Activated B cell treated with CpG ODN at 0.5 μM for 24 hours (primary cell): Measurements from ENCODE around the gene NFIB. TPM values are rescaled to one million over a fixed set of nuclear protein-coding genes. Genes with fewer than 3 reads are reported as not detected.

ENCODE experiments used
- ATAC-seq: fragments of 200-7000 bp; cut with Tn5 transposase; one replicate; pipeline ENCODE4 v1.10.0; 2021; ENCODE audit warnings: low read depth, mild to moderate bottlenecking, moderate library complexity
- CTCF ChIA-PET: fragments of 350-600 bp; sonication (Branson Sonifier 250); formaldehyde crosslinking; loops from one replicate; lab custom pipeline; 2021; ENCODE audit warnings: antibody characterized with exemption; lab: Charles Lee
- POLR2A ChIA-PET: fragments of 350-600 bp; sonication (Branson Sonifier 250); formaldehyde crosslinking; loops from one replicate; lab custom pipeline; 2021; ENCODE audit warnings: antibody characterized with exemption; lab: Charles Lee
- DNase-seq: peaks from one replicate; pipeline ENCODE4 v3.0.0; 2022
- H3K27ac Mint-ChIP-seq: one replicate; pipeline ENCODE4 v1.8.0; 2020; ENCODE audit warnings: mixed read lengths
- H3K27me3 Mint-ChIP-seq: one replicate; pipeline ENCODE4 v1.8.0; 2021; ENCODE audit warnings: mixed read lengths
- H3K36me3 Mint-ChIP-seq: one replicate; pipeline ENCODE4 v1.8.0; 2021; ENCODE audit warnings: low read depth, mixed read lengths
- H3K4me1 Mint-ChIP-seq: one replicate; pipeline ENCODE4 v1.8.0; 2021; ENCODE audit warnings: mixed read lengths
- H3K4me3 Mint-ChIP-seq: one replicate; pipeline ENCODE4 v1.8.0; 2020; ENCODE audit warnings: mild to moderate bottlenecking, mixed read lengths
- H3K9me3 Mint-ChIP-seq: one replicate; pipeline ENCODE4 v1.8.0; 2020; ENCODE audit warnings: mixed read lengths
- CTCF ChIP-seq: fragments of 200-600 bp; IDR thresholded peaks from one replicate; pipeline ENCODE4 v1.8.0; 2022; ENCODE audit warnings: antibody characterized with exemption, mild to moderate bottlenecking
- intact Hi-C: fragments of 100-400 bp; cut with micrococcal nuclease; formaldehyde crosslinking; loops from one replicate; pipeline ENCODE4 v1.15.1; 2024
- total RNA-seq: library from RNA; stranded (reverse); gene quantifications from 2 replicates; pipeline ENCODE4 v1.2.3, GENCODE V29; 2022

Gene NFIB
- total RNA-seq, 1 donor from 2014 or later, result not detected

- Mint-ChIP-seq H3K4me1 (no peaks in the 10 kb centered on the region), H3K36me3 (no peaks in the 10 kb centered on the region), H3K27ac (no peak overlapping the region), H3K9me3 (no peaks in the 10 kb centered on the region), H3K27me3 (no peaks in the 10 kb centered on the region), H3K4me3 (no peak overlapping the region)
- no peak for TF ChIP-seq CTCF
- CTCF ChIA-PET, result no interaction called here
- intact Hi-C loops, result no loop called here
- no peak for DNase-seq
- no peak for ATAC-seq
- POLR2A ChIA-PET, result no interaction called here
These were observed 101.1 kb downstream of the NFIB start for GRCh38 chr9:14212697-14213420.

- intact Hi-C loops, result no loop called here
- H3K27ac Mint-ChIP-seq, result no peak overlapping the region
- ChIA-PET POLR2A (no interaction called here), CTCF (no interaction called here)
- H3K36me3 Mint-ChIP-seq, result no peaks in the 10 kb centered on the region
- H3K4me1 Mint-ChIP-seq, result no peaks in the 10 kb centered on the region
- TF ChIP-seq CTCF, result no peak
- H3K9me3 Mint-ChIP-seq, result no peaks in the 10 kb centered on the region
- H3K4me3 Mint-ChIP-seq, result no peak overlapping the region
- DNase-seq (no peak), ATAC-seq (no peak)
- H3K27me3 Mint-ChIP-seq, result no peaks in the 10 kb centered on the region
These were observed 101.9 kb downstream of the NFIB start for GRCh38 chr9:14212077-14212476.

GRCh38 chr9:14211564-14211963 is 102.4 kb downstream of the NFIB start:
- Mint-ChIP-seq H3K27ac (no peak overlapping the region), H3K9me3 (no peaks in the 10 kb centered on the region), H3K27me3 (no peaks in the 10 kb centered on the region), H3K4me1 (no peaks in the 10 kb centered on the region), H3K36me3 (no peaks in the 10 kb centered on the region), H3K4me3 (no peak overlapping the region)
- ChIA-PET CTCF (no interaction called here), POLR2A (no interaction called here)
- intact Hi-C loops, result no loop called here
- no peak for TF ChIP-seq CTCF
- ATAC-seq, result no peak
- no peak for DNase-seq

GRCh38 chr9:14210428-14210827 is 103.5 kb downstream of the NFIB start:
- H3K4me3 Mint-ChIP-seq, result no peak overlapping the region
- ChIA-PET CTCF (no interaction called here), POLR2A (no interaction called here)

More at GRCh38 chr9:14210428-14210827, 103.5 kb downstream of the NFIB start:
- ATAC-seq (no peak), DNase-seq (no peak)
- no peak for TF ChIP-seq CTCF
- Mint-ChIP-seq H3K36me3 (no peaks in the 10 kb centered on the region), H3K4me1 (no peaks in the 10 kb centered on the region), H3K27ac (no peak overlapping the region), H3K9me3 (no peaks in the 10 kb centered on the region), H3K27me3 (no peaks in the 10 kb centered on the region)
- intact Hi-C loops, result no loop called here
